ENCODE data around the gene PCGF5. TPM values are rescaled to one million over a fixed set of nuclear protein-coding genes. Genes with fewer than 3 reads are reported as not detected.

Gene PCGF5
- total RNA-seq, 4 donors from 2014 or later, result 45.4 to 68.1 (median 49.8) TPM

GRCh38 chr10:91309711-91310110 is 89.2 kb downstream of the PCGF5 start:
- no peaks in the 10 kb centered on the region for H3K27me3 ChIP-seq
- no peak overlapping the region for H3K27ac ChIP-seq
- H3K4me1 ChIP-seq, result no peaks in the 10 kb centered on the region
- no peaks in the 10 kb centered on the region for H3K9me3 ChIP-seq
- TF ChIP-seq CTCF (IDR thresholded peaks at IDR 0.05) (no peak), POLR2A (IDR thresholded peaks at IDR 0.05) (no peak)
- H3K4me3 ChIP-seq, result no peak overlapping the region
- DNase-seq, result no peak
- no peaks in the 10 kb centered on the region for H3K36me3 ChIP-seq

- H3K36me3 ChIP-seq, result no peaks in the 10 kb centered on the region
- TF ChIP-seq POLR2A (IDR thresholded peaks at IDR 0.05) (no peak), CTCF (IDR thresholded peaks at IDR 0.05) (no peak)
- H3K4me1 ChIP-seq, result no peaks in the 10 kb centered on the region
- H3K27me3 ChIP-seq, result no peaks in the 10 kb centered on the region
- DNase-seq, result no peak
- no peak overlapping the region for H3K4me3 ChIP-seq
- H3K9me3 ChIP-seq, result no peaks in the 10 kb centered on the region
- no peak overlapping the region for H3K27ac ChIP-seq
These were observed 91.3 kb downstream of the PCGF5 start for GRCh38 chr10:91311601-91312381.

GRCh38 chr10:91312382-91312733 is 91.9 kb downstream of the PCGF5 start:
- no peaks in the 10 kb centered on the region for H3K36me3 ChIP-seq
- DNase-seq, result no peak
- H3K27me3 ChIP-seq, result no peaks in the 10 kb centered on the region
- no peaks in the 10 kb centered on the region for H3K9me3 ChIP-seq
- TF ChIP-seq CTCF (IDR thresholded peaks at IDR 0.05) (no peak), POLR2A (IDR thresholded peaks at IDR 0.05) (no peak)
- H3K4me1 ChIP-seq, result no peaks in the 10 kb centered on the region
- H3K4me3 ChIP-seq, result no peak overlapping the region
- H3K27ac ChIP-seq, result no peak overlapping the region

DNA sequence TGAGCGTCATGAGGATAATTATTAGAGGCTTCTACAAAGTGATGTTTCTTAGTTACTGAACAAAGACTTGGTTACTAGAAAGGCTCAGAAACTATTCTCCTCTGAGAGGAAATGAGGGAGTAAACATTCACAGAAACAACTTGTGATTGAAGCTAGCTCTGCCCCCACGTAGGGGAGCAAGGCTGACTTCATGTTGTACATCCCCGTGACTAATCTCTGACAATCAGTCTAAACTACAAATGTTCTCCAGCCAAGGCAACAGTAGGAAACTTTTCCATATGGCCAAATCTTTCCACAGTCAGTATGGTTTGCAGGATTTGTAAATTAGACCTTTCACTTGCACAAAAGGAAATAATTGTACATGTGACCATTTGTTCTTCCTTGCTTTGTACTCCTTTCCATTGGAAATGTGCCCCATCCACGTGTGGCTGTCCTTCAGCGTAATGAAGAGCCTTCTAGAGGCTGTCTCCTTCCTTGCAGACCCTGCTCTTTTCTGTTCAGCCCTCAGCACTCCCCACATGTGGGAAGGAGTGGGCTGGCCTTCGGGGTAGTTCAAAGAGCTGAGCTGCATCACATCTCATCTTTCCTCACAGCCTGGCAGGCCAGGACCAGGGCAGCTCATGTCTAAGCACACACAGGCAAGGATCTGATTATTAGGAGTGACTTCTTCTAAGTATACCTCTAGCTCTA is 93.5 kb downstream of the PCGF5 start:
- DNase-seq, result no peak
- Histone ChIP-seq H3K4me1 (no peaks in the 10 kb centered on the region), H3K36me3 (no peaks in the 10 kb centered on the region), H3K4me3 (no peak overlapping the region), H3K9me3 (no peaks in the 10 kb centered on the region), H3K27me3 (no peaks in the 10 kb centered on the region), H3K27ac (no peak overlapping the region)
- TF ChIP-seq POLR2A (IDR thresholded peaks at IDR 0.05) (no peak), CTCF (IDR thresholded peaks at IDR 0.05) (no peak)

- Histone ChIP-seq H3K4me1 (no peaks in the 10 kb centered on the region), H3K4me3 (no peak overlapping the region), H3K27ac (no peak overlapping the region), H3K9me3 (no peaks in the 10 kb centered on the region), H3K36me3 (no peaks in the 10 kb centered on the region), H3K27me3 (no peaks in the 10 kb centered on the region)
- TF ChIP-seq CTCF (IDR thresholded peaks at IDR 0.05) (no peak), POLR2A (IDR thresholded peaks at IDR 0.05) (no peak)
- DNase-seq, result no peak
These were observed 96.0 kb downstream of the PCGF5 start for GRCh38 chr10:91316486-91316885.
